GM12872 (cell line): ENCODE measurements around the gene CADM1.

ENCODE experiments used
- CTCF ChIP-seq: IDR thresholded peaks from 3 replicates; pipeline ENCODE4 v1.5.1; 2011; ENCODE audit warnings: low read depth, mild to moderate bottlenecking, low read length, moderate library complexity; ENCODE audit not compliant: insufficient read depth

The CADM1 gene

GRCh38 chr11:115525531-115526006 is 21.4 kb upstream of the CADM1 start:
- TF ChIP-seq CTCF: no peak

DNA sequence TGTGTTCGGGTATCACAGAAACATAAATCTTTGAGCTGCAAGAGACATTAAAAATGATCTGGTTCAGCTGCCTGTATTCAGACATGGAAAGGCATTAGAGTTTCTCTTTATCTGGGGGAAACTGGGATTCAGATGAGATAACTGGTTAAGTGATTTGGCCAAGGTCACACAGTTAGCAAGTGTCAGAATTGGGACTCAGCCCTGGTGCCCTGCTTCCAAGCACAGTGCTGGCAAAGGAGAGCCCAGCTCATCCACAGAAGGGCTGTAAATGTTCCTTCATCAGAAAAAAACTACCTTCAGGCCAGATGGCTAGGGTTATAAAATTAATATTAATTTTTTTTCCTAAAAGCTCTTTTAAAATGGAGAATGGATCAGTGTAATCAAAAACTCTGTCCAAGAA is 20.4 kb upstream of the CADM1 start:
- no peak for TF ChIP-seq CTCF

- TF ChIP-seq CTCF: no peak
These were observed 19.6 kb upstream of the CADM1 start for GRCh38 chr11:115523727-115524399.

DNA sequence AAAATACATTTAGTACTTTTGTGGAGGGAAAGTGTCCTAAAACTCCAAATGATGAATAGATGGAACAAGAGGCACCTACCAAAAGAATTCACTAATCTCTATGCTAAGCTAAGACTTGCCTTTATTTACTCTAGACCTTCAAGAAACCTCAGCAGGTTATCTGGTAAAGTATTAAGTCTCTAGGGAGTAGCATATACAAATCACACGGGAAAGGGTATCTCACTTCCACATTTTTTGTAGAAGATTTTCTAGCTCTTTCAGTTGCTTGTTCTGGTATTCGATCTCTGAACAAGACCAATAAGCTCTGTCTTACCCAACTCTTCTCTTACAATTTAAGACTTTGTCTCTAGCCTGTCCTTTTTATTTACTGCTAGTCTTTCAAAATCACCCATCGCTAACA is 18.1 kb upstream of the CADM1 start:
- TF ChIP-seq CTCF: no peak

DNA sequence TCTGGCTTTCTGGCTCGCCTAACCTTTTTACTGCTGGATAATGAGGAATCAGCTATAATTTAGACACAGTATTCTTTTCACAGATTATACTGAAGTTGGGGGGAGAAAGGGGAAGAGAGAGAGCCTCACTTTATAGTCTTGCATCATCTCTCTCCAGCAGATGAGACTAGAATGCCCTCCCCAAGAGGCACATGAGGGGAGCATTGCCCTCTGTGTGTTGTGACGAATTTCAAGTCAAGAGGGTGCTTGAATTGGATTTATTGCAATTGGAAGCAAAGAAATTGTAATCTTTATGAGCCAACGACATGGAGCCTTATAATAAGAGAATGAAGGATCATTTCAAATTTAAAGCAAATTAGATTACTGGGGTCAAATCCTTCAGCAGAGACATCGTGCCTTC is 17.6 kb upstream of the CADM1 start:
- TF ChIP-seq CTCF: no peak

- no peak for TF ChIP-seq CTCF
These were observed 14.9 kb upstream of the CADM1 start for GRCh38 chr11:115518983-115519628.

- TF ChIP-seq CTCF: no peak
These were observed 11.6 kb upstream of the CADM1 start for GRCh38 chr11:115515647-115516395.
